Muscle of leg (tissue), 11 donors: ENCODE data around the gene IL4R. TPM values are rescaled to one million over a fixed set of nuclear protein-coding genes. Genes with fewer than 3 reads are reported as not detected.

Experiments used
- DNase-seq: peaks from one replicate; pipeline ENCODE4 v3.0.0; 2013
- H3K27ac ChIP-seq: one replicate; pipeline ENCODE4 v1.5.1; 2013; ENCODE audit warnings: mild to moderate bottlenecking, low read length, control low read depth
- H3K27me3 ChIP-seq: one replicate; pipeline ENCODE4 v1.6.1; 2013; ENCODE audit warnings: low read length; ENCODE audit not compliant: control insufficient read depth, insufficient read depth
- H3K36me3 ChIP-seq: one replicate; pipeline ENCODE4 v1.6.1; 2013; ENCODE audit warnings: low read length; ENCODE audit not compliant: control insufficient read depth, insufficient read depth
- H3K4me1 ChIP-seq: one replicate; pipeline ENCODE4 v1.6.1; 2013; ENCODE audit warnings: low read length; ENCODE audit not compliant: control insufficient read depth, insufficient read depth
- H3K4me3 ChIP-seq: one replicate; pipeline ENCODE4 v1.5.1; 2013; ENCODE audit warnings: low read length, control low read depth
- H3K9me3 ChIP-seq: replicated peaks from 2 replicates; pipeline ENCODE4 v1.6.1; 2013; ENCODE audit warnings: low read depth, low read length; ENCODE audit not compliant: control insufficient read depth
- WGBS: methylation state at CpG from one replicate; pipeline ENCODE4 v1.1.5; 2013; ENCODE audit warnings: missing lambda C conversion rate; ENCODE audit not compliant: insufficient coverage; 5-methylcytosine and 5-hydroxymethylcytosine counted together
- polyA plus RNA-seq, 8 donors: library from polyadenylated mRNA; unstranded; fragments of 120-200 nt; gene quantifications; one replicate each; pipeline versions ENCODE4 v1.2.1 to v1.2.3, GENCODE V29; 2013; ENCODE audit warnings: inconsistent platforms in 1 of 8, low replicate concordance in 1 of 8; ENCODE audit not compliant: insufficient read length in 8 of 8, insufficient read depth in 1 of 8
- total RNA-seq: library from RNA; stranded (reverse); fragments of 120-200 nt; gene quantifications from one replicate; pipeline ENCODE4 v1.2.4, GENCODE V29; 2013

Gene IL4R
- total and polyA plus RNA-seq, 9 donors: 9.8 to 16.4 (median 14.8) TPM

DNA sequence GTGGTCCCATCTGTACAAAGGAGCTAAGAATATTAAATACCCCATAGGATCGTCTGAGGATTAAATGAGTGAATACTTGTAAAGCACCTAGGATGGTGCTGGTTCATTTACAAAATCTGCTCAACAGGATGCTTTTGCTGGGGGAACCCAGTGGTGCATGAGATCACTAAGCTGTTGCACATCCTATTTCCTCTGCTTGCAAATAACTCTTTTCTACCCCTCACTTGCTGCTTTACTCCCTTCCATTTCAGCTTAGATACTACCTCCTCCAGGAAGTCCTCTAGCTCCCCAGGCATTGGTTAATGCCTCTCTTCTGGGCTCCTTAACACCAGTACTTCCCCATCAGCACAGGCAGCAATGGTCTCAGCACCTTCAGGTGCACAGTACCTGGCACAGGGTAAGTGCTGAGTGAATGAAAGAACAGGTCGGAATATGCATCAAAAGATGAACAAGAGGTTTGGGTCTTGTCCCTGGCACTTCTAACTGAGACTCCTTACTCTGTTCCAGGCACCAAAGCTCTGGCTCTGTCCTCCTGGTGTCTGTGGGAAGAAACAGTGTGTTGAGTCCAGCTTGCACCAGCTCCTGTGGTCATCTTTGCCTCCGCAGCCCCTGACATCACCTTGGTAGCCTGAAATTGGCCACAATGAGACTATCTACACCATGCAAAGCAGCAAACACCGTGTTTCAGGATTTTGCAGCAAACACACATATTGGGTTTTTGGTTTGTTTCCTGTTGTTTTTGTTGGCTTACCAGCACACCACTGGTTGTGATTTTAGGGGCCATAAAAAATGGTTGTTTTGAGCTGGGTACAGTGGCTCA is 64.1 kb downstream of the IL4R start:
- H3K36me3 ChIP-seq: no peaks in the 10 kb centered on the region
- no peak overlapping the region for H3K4me3 ChIP-seq
- DNase-seq: no peak
- peaks cover 6% of the 10 kb centered on the region for H3K9me3 ChIP-seq
- peaks cover 6% of the 10 kb centered on the region for H3K4me1 ChIP-seq
- H3K27ac ChIP-seq: no peak overlapping the region
- H3K27me3 ChIP-seq: no peaks in the 10 kb centered on the region
- WGBS: 92% methylated on average over 2 of the region's 4 CpGs

DNA sequence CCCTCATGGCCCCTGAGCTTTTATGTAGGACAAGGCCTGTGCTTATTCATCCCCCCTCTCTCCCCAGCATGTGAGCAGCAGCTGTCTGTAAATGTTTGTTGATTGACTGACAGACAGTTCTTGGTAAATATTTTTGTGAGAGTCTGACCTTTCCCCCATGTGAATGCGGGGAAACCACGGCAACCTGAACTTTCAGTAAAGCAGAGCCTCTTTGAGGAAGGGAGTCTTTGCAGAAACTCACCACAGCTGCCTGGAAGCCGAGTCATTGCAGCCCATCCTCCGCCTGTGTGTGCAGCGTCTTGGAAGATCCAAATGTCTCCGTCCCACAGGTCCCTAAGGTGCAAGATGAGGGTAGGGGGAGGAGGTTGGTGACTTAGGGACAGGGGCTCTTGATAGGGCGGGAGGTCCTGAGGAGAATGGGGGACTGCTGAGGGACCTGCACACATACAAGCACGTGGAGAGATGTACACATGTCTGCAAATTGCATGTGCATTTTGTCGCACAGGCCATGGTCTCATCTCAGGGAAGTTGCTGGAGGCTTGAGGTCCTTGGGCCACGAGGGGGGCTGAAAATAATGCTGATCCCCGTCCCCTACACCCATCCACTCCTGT is 65.2 kb downstream of the IL4R start:
- Histone ChIP-seq H3K27me3 (no peaks in the 10 kb centered on the region), H3K27ac (no peak overlapping the region), H3K9me3 (peaks cover 9% of the 10 kb centered on the region), H3K4me1 (peaks cover 6% of the 10 kb centered on the region), H3K4me3 (no peak overlapping the region), H3K36me3 (no peaks in the 10 kb centered on the region)
- no peak for DNase-seq
- 57% methylated on average over 9 of the region's 11 CpGs for WGBS

DNA sequence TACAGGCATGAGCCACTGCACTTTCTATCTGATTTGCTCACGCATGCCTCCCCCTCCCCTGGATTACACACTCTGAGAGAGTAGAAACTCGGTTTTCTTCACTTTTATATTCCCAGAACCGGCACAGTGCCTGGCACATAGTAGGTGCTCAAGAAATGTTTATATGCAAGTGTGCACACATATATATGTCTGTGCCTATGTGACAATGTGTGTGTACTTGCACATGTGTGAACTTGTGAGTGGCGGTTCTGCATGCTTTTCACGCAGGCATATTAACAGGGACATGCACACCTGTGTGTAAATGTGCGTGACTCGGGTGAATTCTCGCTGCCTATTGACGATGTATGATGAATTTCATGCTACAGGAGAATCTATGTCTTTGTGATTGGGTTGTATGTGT is 66.1 kb downstream of the IL4R start:
- Histone ChIP-seq H3K36me3 (no peaks in the 10 kb centered on the region), H3K9me3 (peaks cover 15% of the 10 kb centered on the region), H3K4me1 (peaks cover 3% of the 10 kb centered on the region), H3K27me3 (no peaks in the 10 kb centered on the region), H3K4me3 (no peak overlapping the region), H3K27ac (no peak overlapping the region)
- 96% methylated on average over 6 of the region's 9 CpGs for WGBS
- no peak for DNase-seq

DNA sequence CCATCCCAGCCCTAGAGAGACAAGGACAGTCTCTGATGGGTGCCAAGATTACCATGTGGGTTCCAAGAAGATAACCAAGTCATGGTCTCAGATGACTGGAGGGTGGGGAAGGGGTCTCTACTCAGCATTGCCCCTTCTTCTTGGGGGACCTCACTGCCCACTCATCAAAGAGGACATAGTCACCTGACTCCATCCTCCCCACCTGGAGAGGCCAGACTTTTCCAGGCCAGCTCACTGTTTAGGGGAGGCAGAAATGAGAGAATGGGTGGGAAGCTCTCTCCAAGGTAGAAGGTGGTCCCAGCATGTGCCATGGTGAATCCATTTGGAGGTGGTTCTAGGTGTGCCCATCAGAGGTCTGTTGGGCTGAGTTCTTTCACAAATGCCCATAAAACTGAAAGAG is 67.5 kb downstream of the IL4R start:
- Histone ChIP-seq H3K4me1 (no peaks in the 10 kb centered on the region), H3K4me3 (no peak overlapping the region), H3K27ac (no peak overlapping the region), H3K27me3 (no peaks in the 10 kb centered on the region), H3K9me3 (peaks cover 15% of the 10 kb centered on the region), H3K36me3 (no peaks in the 10 kb centered on the region)
- DNase-seq: no peak

DNA sequence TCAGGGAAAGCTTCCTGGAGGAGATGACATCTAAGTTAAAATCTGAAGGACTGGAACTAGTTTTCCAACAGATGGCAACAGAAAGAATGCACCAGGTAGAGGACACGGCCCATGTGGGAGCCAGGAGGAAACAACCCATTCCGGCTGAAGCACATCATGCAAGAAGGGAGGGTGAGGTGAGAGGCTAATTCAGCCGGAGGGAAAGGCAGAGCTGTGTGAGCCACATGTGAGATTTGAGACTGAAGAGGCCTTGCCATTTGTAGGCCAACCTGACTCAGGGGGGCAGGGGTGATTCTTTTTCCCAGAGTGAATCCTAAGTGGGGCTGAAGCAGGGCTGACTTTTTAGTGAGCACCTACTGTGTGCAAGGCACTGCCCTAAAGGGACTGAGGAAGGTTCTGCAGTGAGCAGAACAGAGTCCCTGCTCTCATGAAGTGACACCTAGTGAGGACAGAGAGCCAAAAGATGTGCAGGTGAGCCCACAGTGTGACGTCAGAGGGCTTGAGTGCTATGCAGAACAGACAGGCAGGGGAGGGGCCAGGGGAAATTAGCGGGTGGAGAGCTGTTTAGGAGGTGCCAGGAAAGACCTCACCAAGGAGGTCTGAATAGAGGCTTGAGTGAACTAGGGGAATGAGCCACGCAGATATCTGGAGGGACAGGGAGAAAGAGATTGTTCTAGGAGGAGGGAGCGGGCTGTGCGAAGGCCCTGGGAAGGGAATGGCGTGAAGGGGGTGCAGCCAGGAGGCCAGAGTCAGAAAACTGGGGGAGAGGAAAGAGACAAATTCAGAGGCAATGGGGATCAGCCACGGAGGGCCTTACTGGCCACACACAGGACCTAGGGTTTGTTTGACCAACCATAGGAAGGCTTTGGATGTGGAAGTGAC is 68.4 kb downstream of the IL4R start:
- no peak overlapping the region for H3K27ac ChIP-seq
- 64% methylated on average over 10 of the region's 10 CpGs for WGBS
- no peak overlapping the region for H3K4me3 ChIP-seq
- H3K27me3 ChIP-seq: no peaks in the 10 kb centered on the region
- no peaks in the 10 kb centered on the region for H3K36me3 ChIP-seq
- peaks cover 15% of the 10 kb centered on the region for H3K9me3 ChIP-seq
- H3K4me1 ChIP-seq: no peaks in the 10 kb centered on the region
- no peak for DNase-seq

DNA sequence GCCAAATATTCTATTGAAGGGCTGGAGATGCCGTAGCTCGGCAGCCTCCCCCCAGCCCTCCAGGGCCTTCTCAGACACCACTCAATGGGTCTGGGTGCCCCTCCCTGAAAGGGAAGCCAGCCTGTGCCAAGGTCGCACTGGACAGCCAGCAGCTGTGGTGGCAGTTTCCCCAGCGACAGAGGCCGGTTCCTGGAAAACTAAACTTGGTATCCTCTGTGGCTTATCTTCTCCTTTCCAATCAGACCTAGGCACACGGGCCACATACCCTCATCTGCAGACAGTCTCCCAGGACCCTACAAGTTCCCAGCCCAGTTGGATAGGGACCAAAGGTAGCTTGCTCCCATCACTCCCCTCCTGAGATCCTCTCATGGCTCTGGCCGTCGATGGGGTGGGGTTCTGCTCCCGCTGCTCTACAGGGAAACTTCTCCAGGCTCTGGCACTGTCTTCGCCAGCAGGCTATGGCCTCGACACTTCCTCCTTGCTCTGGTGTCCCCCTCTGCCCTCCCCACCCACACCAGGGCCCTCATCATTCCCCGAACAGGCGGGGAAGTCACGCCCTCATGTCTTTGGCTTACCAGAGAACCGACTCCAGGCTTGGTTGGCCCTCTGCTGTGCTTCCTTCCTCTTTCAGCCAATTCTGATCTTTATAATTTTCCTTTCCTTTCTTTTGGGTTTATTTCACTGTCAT is 69.9 kb downstream of the IL4R start:
- H3K9me3 ChIP-seq: peaks cover 15% of the 10 kb centered on the region
- no peak overlapping the region for H3K27ac ChIP-seq
- no peaks in the 10 kb centered on the region for H3K36me3 ChIP-seq
- WGBS: 74% methylated on average over 15 of the region's 15 CpGs
- peaks cover 1% of the 10 kb centered on the region for H3K27me3 ChIP-seq
- H3K4me1 ChIP-seq: no peaks in the 10 kb centered on the region
- H3K4me3 ChIP-seq: no peak overlapping the region
- no peak for DNase-seq

DNA sequence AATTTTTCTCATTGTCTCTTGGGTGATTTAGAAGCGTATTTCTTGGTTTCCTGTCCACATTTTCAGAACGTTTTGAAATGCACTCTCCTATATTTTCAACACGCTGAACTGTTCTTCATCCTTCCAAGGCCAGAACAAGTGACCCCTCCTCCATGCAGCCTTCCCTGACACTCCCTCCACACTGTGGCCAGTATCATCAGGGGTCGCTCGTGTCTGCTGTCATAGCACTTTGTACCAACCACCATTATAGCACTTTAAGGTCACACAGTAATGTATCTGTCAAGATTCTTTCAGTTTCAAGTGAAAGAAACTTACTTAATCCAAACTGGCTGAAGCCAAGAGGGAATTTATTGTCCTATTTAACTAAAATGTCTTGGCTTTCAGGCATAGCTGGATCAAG is 70.7 kb downstream of the IL4R start:
- 96% methylated on average over 3 of the region's 5 CpGs for WGBS
- no peaks in the 10 kb centered on the region for H3K4me1 ChIP-seq
- no peaks in the 10 kb centered on the region for H3K36me3 ChIP-seq
- peaks cover 15% of the 10 kb centered on the region for H3K9me3 ChIP-seq
- no peak overlapping the region for H3K4me3 ChIP-seq
- H3K27me3 ChIP-seq: peaks cover 2% of the 10 kb centered on the region
- H3K27ac ChIP-seq: no peak overlapping the region
- no peak for DNase-seq

DNA sequence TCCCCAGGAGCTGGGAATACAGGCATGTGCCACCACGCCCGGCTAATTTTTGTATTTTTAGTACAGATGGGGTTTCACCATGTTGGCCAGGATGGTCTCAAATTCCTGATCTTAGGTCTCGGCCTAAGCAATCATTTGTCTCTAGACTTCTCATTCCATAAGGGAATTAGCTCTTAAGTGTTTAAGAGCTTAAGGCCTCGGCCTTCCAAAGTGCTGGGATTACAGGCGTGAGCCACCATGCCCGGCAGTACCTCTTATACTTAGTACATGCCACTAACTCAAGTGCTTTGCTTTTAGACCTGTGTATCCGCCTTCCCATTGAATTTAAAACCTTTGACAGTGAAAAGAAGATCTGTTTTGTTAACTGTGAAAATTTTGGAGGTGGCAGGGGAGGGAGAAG is 71.6 kb downstream of the IL4R start:
- Histone ChIP-seq H3K9me3 (peaks cover 15% of the 10 kb centered on the region), H3K4me1 (no peaks in the 10 kb centered on the region), H3K4me3 (no peak overlapping the region), H3K36me3 (no peaks in the 10 kb centered on the region), H3K27me3 (peaks cover 2% of the 10 kb centered on the region), H3K27ac (no peak overlapping the region)
- DNase-seq: no peak
- WGBS: no CpG with 5 or more reads among the region's 7 CpGs

DNA sequence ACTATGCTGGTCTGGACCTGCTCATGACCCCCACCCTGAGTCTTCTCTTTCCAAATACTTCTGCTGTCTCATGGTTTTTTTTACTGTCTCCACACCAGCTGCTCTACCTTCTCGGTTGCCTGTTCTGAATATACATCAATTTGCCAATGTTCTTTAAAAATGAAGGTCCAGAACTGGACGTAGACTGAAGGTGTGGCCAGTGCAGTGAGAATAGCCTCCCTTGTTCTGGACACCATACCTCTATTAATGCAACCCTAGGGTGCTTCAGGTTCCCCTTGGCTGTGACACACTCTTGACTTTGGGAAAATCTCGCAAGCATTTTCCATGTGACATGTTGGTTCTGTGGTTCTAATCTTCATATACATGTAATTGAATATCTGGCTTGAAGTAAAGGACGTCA is 72.9 kb downstream of the IL4R start:
- Histone ChIP-seq H3K4me3 (no peak overlapping the region), H3K4me1 (no peaks in the 10 kb centered on the region), H3K27me3 (peaks cover 2% of the 10 kb centered on the region), H3K36me3 (no peaks in the 10 kb centered on the region), H3K27ac (no peak overlapping the region), H3K9me3 (peaks cover 10% of the 10 kb centered on the region)
- WGBS: no CpG with 5 or more reads among the region's 4 CpGs
- DNase-seq: no peak

DNA sequence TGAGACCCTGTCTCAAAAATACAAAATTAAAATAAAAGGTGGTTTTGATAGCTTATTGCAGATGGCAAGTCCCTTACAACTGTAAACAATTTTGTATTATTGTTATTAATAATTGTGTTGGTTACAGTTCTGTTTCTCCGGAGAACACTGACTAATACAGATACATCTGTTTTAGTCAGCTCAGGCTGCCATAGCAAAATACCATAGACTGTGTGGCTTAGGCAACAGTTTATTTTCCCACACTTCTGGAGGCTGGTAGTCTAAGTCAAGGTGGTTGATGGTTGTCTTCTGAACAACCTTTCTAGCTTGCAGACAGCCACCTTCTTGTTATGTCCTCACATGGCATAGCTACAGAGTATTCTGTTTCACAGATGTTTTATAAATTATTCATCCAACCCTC is 74.0 kb downstream of the IL4R start:
- whole genome bisulfite sequencing: no CpG with 5 or more reads among the region's 1 CpG
- H3K27me3 ChIP-seq: peaks cover 2% of the 10 kb centered on the region

More for the DNA sequence above, 74.0 kb downstream of the IL4R start:
- Histone ChIP-seq H3K27ac (no peak overlapping the region), H3K4me3 (no peak overlapping the region), H3K4me1 (no peaks in the 10 kb centered on the region), H3K9me3 (peaks cover 10% of the 10 kb centered on the region), H3K36me3 (no peaks in the 10 kb centered on the region)
- DNase-seq: no peak
